ENCODE measurements around the gene CCDC92B.

DNA sequence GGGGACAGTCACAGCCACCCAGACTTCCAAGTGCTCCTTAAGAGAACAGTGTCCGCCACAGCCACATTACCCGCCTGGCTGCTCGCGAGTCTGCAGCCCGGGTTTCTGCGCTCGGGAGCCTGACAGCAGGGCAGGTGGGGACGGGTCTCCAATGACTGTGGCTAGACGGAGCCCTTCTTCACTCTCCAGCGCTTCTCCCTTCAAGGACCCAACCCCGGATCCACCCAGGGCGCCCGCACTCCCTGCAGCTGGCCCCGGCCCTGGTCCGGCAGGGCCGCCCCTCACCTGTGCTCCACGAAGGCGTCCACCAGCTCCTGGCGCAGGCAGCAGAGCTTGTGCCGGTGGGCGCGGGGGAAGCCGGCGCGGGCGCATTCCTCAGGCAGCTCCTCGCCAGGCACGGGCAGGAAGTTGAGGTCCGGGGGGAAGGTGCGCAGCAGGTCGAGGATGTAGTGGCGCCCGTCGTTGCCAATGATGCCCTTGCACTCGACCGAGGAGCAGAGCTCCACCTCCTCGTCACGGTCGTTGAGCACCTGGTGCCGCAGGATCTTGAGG lies 51.8 kb downstream of the CCDC92B start:
- TF ChIP-seq, protein P1, sequence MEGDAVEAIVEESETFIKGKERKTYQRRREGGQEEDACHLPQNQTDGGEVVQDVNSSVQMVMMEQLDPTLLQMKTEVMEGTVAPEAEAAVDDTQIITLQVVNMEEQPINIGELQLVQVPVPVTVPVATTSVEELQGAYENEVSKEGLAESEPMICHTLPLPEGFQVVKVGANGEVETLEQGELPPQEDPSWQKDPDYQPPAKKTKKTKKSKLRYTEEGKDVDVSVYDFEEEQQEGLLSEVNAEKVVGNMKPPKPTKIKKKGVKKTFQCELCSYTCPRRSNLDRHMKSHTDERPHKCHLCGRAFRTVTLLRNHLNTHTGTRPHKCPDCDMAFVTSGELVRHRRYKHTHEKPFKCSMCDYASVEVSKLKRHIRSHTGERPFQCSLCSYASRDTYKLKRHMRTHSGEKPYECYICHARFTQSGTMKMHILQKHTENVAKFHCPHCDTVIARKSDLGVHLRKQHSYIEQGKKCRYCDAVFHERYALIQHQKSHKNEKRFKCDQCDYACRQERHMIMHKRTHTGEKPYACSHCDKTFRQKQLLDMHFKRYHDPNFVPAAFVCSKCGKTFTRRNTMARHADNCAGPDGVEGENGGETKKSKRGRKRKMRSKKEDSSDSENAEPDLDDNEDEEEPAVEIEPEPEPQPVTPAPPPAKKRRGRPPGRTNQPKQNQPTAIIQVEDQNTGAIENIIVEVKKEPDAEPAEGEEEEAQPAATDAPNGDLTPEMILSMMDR (conservative IDR thresholded peaks at IDR 0.05), result no peak
- no peak for TF ChIP-seq EZH2 (IDR thresholded peaks at IDR 0.05; ENCODE audit: low read depth)
